Measurements from ENCODE around the gene CRHR2.
A peak's percentile ranks its signal among the peaks of the same experiment; 100 is the strongest.
"Not testable (repeated sequence)": the region's sequence is repeated elsewhere in the genome, so short reads cannot be mapped to it uniquely, and the experiment has no call there.

The CRHR2 gene

DNA sequence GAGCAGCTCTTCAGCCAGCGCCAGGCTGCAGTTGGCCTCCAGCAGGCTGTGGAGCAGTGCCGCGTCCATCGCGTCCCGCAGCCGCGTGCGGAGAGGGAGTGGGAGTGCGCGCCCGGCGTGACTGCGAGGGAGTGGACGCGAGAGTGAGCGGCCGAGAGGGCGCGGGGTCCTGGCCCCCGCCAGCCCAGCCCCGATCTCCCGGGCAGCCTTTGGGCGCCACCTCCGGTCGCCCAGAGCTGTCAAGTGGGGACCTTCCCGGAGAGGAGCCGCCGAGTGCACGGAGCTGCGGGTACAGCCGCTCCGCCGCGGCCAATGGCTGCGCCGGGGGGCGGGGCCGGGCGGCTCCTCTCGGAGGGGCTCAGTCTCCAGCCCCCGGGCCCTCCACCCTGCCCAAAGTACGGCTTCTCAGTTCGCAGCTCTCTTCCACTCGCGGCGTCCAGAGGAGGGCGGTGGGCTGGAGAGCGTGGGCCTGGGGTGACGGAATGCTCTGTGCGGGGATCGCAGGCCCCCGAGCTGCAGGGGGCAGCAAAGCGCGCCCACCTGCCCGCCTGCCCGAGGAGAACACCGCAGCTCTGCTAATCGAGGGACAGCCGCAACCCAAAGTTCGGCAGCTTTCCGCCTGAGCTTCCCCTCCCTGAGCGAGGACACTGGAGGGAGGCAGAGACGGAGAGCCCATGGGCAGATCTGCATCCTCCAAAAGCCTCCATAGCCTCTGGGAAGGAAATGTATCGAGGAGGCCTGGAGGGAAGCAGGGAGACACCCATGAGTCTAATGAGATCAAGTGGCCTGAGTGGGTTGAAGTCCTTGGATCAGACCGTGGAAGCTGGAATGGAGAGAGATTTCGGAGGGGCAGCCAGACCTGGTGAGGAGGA is at the start of gene CRHR2:
Gene CRHR2 (minus strand): TSS at position 245 of the 872 bp plus-strand sequence. CDS start 176 bp downstream, at position 69.
- DNase-seq, result peak; percentile 53

GRCh38 chr7:30731581-30731980 is 49.3 kb upstream of the CRHR2 start:
- DNase-seq, result no peak

DNA sequence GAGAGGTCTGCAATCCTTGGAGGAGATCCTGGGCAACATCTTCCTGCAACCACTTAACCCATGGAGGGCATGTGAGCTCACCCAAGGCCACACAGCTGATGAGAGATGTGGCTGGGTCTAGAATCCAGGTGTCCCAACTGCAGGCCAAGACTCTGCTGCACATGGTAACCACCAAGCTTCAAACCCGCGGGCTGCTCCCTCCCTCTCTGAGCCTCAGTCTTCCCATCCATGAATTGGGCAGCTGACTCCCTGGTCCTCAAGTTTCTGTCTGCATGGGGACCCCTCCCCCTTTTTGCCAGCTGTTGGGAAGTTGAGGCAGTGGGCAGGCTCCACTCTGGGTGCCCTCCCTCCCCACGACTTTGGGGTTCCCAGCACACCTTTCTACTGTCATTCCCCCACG is 48.7 kb upstream of the CRHR2 start:
- DNase-seq, result no peak

DNA sequence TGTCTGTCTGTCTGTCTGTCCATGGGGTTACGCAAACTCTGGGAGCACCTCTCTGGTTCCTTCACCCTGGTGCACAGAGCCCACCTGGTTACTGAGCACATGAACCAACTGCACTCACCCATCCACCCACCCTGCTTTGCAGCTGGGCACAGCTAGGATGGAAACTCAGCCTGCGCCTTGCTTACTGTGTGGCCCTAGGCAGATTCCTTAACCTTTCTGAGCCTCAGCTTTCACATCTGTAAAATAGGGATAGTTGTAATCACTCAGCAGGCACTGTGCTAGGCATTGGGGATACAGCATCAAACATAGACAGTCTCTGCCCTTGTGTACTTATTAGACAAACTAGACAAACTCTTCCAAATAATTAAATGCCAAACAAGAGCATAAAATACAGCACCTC is 47.8 kb upstream of the CRHR2 start:
- no peak for DNase-seq

GRCh38 chr7:30729642-30730041 is 47.4 kb upstream of the CRHR2 start:
- DNase-seq, result no peak

- no peak for DNase-seq
Measured at GRCh38 chr7:30728591-30729100, 46.4 kb upstream of the CRHR2 start.

- DNase-seq, result no peak
Measured at GRCh38 chr7:30727061-30727945, 45.0 kb upstream of the CRHR2 start.

DNA sequence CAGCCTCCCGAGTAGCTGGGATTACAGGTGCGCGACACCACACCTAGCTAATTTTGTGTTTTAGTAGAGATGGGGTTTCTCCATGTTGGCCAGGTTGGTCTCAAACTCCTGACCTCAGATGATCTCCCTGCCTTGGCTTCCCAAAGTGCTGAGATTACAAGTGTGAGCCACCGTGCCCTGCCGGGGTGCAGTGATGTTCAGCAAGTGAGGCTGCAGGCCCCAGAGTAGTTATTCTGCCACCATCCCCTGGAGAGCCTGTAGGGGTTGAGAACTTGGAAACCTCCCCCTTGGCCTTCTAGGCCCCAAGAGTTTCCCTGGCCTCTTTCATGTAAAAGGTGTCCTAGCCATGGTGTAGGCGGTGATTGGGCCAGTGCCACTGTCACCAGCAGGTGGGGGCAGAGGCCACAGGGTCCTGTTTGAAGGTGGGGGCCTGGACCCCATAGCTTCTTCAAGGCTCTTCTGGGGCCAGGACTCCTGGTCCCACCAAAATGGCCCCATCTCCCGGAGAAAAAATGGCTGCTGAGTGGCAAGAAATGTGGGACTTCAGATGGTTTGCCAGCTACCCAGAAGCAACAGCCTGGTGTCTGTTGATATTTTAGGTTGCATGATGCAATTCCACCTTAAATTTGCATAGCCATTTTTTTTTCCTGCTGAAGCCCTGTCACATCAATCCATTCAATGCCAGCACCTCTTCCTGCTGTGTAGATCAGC is 44.2 kb upstream of the CRHR2 start:
- no peak for DNase-seq

- DNase-seq, result no peak
Measured at GRCh38 chr7:30723776-30724175, 41.5 kb upstream of the CRHR2 start.

GRCh38 chr7:30722671-30723070 is 40.4 kb upstream of the CRHR2 start:
- no peak for DNase-seq

DNA sequence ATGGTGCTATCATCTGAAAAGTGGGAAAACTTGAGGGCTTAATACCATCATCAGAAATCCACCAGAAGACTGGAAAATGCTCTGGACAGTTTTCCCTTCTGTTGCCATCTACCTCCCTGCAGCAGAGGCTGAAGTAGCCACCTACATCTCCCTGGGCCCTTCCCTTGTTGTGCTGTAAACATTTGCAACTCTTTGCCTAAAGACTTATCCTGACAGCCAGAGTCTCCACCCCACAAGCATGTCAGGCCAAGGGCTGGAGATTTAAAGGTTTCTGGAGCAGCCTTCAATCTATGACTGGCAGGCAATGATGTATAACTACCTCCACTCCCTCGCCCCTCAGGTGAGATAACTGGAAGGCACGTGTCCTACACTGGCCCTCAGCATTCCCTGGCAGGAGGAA is 39.9 kb upstream of the CRHR2 start:
- DNase-seq, result no peak

DNA sequence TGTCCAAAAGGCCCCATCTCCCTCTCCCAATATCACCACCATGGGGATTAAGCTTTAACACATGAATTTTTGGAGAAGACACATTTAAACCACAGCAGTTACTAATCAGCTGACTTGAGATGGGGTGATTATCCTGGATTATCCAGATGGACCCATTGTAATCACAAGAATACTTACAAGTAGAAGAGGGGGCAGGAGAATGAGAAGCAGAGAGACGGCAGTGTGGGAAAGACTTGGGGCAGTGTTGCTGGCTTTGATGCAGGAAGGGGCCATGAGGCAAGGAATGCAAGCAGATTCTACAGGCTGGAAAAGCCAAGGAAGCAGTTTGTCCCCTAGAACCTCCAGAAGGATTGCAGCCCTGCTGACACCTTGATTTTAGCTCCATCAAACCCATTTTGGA is 39.0 kb upstream of the CRHR2 start:
- no peak for DNase-seq

DNA sequence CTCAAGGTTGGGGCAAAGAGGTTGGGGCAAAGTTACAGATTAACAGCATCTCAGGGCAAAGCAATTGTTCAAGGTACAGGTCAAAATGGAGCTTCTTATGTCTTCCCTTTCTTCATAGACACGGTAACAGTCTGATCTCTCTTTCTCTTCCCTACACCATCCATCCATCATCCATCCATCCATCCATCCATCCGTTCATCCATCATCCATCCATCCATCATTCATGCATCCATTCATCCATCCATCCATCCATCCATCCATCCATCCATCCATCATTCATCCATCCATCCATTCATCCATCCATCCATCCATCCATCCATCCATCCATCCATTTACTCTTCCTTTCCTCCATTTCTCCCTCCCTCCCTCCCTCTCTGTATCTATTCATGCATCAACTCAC is 37.2 kb upstream of the CRHR2 start:
- not testable (repeated sequence) for DNase-seq

DNA sequence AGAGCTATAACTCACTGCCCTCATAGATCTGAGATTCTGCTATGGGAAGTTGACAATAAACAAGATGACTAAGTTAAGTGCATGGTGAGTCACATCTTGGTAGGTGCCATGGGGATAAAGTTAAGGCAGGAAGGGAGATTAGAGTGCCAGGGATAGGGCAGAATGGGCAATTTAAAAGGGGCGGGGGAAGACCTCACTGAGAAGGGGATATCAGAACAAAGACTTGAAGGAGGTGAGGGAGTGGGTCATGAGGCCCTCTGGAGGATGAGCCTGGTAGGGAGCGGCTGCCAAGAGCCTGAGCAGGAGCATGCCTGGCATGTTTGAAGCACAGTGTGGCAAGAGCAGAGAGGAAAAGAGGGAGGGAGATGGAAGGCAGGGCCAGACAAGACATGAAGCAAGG is 34.9 kb upstream of the CRHR2 start:
- DNase-seq, result no peak

GRCh38 chr7:30714129-30714528 is 31.9 kb upstream of the CRHR2 start:
- no peak for DNase-seq

- DNase-seq, result no peak
Measured at GRCh38 chr7:30713392-30713791, 31.1 kb upstream of the CRHR2 start.

DNA sequence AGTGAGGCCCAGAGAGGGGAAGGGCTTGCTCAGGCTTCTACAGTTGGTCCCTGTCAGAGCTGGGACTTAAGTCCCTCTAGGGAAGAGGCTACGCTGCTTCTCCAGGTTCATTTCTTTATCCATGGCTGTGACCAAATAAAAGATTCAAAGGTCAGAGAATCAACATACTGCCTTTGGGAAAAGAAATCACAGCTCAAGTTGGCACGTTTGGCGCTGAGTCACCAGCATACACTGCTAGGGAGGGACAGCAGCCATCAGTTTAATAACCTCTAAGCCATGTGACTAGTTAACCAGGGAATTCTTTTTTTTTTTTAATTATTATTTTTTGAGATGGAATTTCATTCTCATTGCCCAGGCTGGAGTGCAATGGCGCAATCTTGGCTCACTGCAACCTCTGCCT is 28.4 kb upstream of the CRHR2 start:
- no peak for DNase-seq

DNA sequence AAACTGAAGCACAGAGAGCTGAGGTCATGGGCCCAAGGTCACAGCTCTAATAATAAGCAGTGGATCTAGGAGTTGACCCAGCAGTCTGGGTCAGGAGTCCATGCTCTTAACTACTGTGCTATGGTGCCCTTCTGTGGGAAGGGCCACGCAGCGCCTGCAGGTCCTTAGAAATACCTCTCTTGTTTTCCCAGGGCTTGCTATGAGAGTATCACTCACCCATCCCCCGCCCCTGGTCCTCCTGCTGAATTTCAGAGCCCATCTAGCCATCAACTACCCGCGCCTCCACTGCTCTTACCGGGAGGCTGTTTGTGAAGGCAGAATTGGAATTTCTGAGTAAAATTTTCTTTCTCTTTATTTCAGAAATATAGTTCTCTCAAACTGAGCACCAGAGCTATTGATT is 27.3 kb upstream of the CRHR2 start:
- DNase-seq, result no peak

GRCh38 chr7:30708983-30709382 is 26.7 kb upstream of the CRHR2 start:
- no peak for DNase-seq

GRCh38 chr7:30708412-30708811 is 26.2 kb upstream of the CRHR2 start:
- DNase-seq, result no peak

- no peak for DNase-seq
Measured at GRCh38 chr7:30707391-30708357, 25.4 kb upstream of the CRHR2 start.

DNA sequence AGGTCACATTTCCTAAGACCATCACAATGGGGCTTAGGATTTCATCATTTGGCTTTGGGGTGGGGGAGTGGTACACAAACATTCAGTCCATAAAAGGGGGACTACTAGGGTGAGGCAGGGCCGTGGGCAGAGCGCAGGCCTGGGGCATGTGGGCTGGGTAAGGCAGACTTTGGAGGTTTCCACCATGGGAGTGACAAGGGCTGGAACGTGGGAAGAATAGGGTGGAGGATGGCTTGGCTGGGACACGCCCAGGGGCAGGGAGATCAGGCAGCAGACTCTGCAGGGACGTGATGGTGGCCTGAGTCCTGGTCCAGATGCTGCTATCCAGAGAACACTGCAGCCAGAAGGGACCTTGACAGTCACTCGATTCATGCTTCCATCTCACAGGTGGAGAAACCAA is 24.7 kb upstream of the CRHR2 start:
- DNase-seq, result no peak
